Vagina (tissue), 2 donors: Measurements from ENCODE around the gene LAG3. TPM values are rescaled to one million over a fixed set of nuclear protein-coding genes. Genes with fewer than 3 reads are reported as not detected.

Source experiments
- DNase-seq, 2 donors: peaks; one replicate each; pipeline ENCODE4 v3.0.0-alpha.2; 2017; ENCODE audit errors: extremely low spot score in 2 of 2
- H3K27ac ChIP-seq: fragments of 200-600 bp; sonication (generic); one replicate; pipeline ENCODE4 v1.5.1; 2019
- H3K27me3 ChIP-seq: fragments of 200-600 bp; sonication (generic); one replicate; pipeline ENCODE4 v1.5.1; 2019
- H3K36me3 ChIP-seq, 2 donors: fragments of 200-600 bp; sonication (generic); one replicate each; pipeline ENCODE4 v1.5.1; 2017 to 2019
- H3K4me1 ChIP-seq: fragments of 200-600 bp; sonication (generic); one replicate; pipeline ENCODE4 v1.5.1; 2019
- H3K4me3 ChIP-seq, 2 donors: fragments of 200-600 bp; sonication (generic); 1 replicate in 1 of 2; 2 replicates in 1 of 2; pipeline ENCODE4 v1.5.1; 2016 to 2019
- H3K9me3 ChIP-seq: fragments of 200-600 bp; sonication (generic); one replicate; pipeline ENCODE4 v1.5.1; 2019
- CTCF ChIP-seq, 3 experiments: fragments of 450-650 bp in 2 of 3; fragments of 200-600 bp in 1 of 3; sonication (generic) in 1 of 3; IDR thresholded peaks; one replicate each; pipeline ENCODE4 v1.5.1; 2017 to 2019; ENCODE audit warnings: antibody characterized with exemption in 3 of 3, mild to moderate bottlenecking in 2 of 3, moderate library complexity in 2 of 3
- POLR2A ChIP-seq, 2 donors: fragments of 450-650 bp; IDR thresholded peaks; one replicate each; pipeline ENCODE4 v1.6.1; 2017; ENCODE audit warnings: antibody characterized with exemption in 2 of 2, mild to moderate bottlenecking in 2 of 2, moderate library complexity in 2 of 2
- POLR2AphosphoS5 ChIP-seq, 2 donors: sonication (generic); formaldehyde crosslinking; IDR thresholded peaks; one replicate each; pipeline ENCODE4 v1.9.0; 2017; ENCODE audit warnings: antibody characterized with exemption in 2 of 2, mild to moderate bottlenecking in 2 of 2, low read depth in 1 of 2; ENCODE audit not compliant: insufficient read depth in 1 of 2
- intact Hi-C: fragments of 100-400 bp; cut with DNase I; formaldehyde crosslinking; loops from one replicate; pipeline ENCODE4 v1.15.1; 2023
- total RNA-seq: library from RNA; depleted of rRNA; stranded (reverse); fragments of >200 nt; gene quantifications from one replicate; pipeline ENCODE4 v1.2.3, GENCODE V29; 2016

Gene LAG3
- total RNA-seq, 1 donor from 2014 or later, result 10.3 TPM

GRCh38 chr12:6792522-6793201, 20.3 kb downstream of the LAG3 start:
- Histone ChIP-seq H3K4me3 (peak overlapping the region; percentile 16 to 18), H3K27me3 (no peaks in the 10 kb centered on the region), H3K9me3 (no peaks in the 10 kb centered on the region), H3K36me3 (no peaks in the 10 kb centered on the region), H3K27ac (no peak overlapping the region), H3K4me1 (peaks cover 10% of the 10 kb centered on the region)
- no peak for TF ChIP-seq CTCF (IDR thresholded peaks at IDR 0.05)
- no peak for TF ChIP-seq POLR2AphosphoS5 (IDR thresholded peaks at IDR 0.05; ENCODE audit: insufficient read depth in 1 of 2, low read depth in 1 of 2)
- no peak for TF ChIP-seq POLR2A (IDR thresholded peaks at IDR 0.05)
- intact Hi-C loops, result no loop called here
- DNase-seq, result no peak

GRCh38 chr12:6795088-6795487, 22.8 kb downstream of the LAG3 start:
- Histone ChIP-seq H3K36me3 (no peaks in the 10 kb centered on the region), H3K27ac (no peak overlapping the region), H3K4me3 (no peak overlapping the region), H3K4me1 (peaks cover 10% of the 10 kb centered on the region), H3K9me3 (no peaks in the 10 kb centered on the region), H3K27me3 (no peaks in the 10 kb centered on the region)
- DNase-seq, result no peak
- intact Hi-C loops, result no loop called here
- no peak for TF ChIP-seq POLR2AphosphoS5 (IDR thresholded peaks at IDR 0.05; ENCODE audit: insufficient read depth in 1 of 2, low read depth in 1 of 2)
- TF ChIP-seq CTCF (IDR thresholded peaks at IDR 0.05), result no peak
- TF ChIP-seq POLR2A (IDR thresholded peaks at IDR 0.05), result no peak

- Histone ChIP-seq H3K4me1 (peaks cover 10% of the 10 kb centered on the region), H3K36me3 (no peaks in the 10 kb centered on the region), H3K27ac (no peak overlapping the region), H3K4me3 (no peak overlapping the region), H3K9me3 (no peaks in the 10 kb centered on the region), H3K27me3 (no peaks in the 10 kb centered on the region)
- no peak for DNase-seq
- intact Hi-C loops, result no loop called here
- no peak for TF ChIP-seq CTCF (IDR thresholded peaks at IDR 0.05)
- TF ChIP-seq POLR2A (IDR thresholded peaks at IDR 0.05), result no peak
- TF ChIP-seq POLR2AphosphoS5 (IDR thresholded peaks at IDR 0.05; ENCODE audit: insufficient read depth in 1 of 2, low read depth in 1 of 2), result no peak
Measured at GRCh38 chr12:6796576-6796975, 24.3 kb downstream of the LAG3 start.

- Histone ChIP-seq H3K9me3 (no peaks in the 10 kb centered on the region), H3K4me3 (no peak overlapping the region), H3K4me1 (no peaks in the 10 kb centered on the region), H3K36me3 (no peaks in the 10 kb centered on the region), H3K27me3 (no peaks in the 10 kb centered on the region), H3K27ac (no peak overlapping the region)
- TF ChIP-seq POLR2A (IDR thresholded peaks at IDR 0.05) (no peak), CTCF (IDR thresholded peaks at IDR 0.05) (no peak), POLR2AphosphoS5 (IDR thresholded peaks at IDR 0.05; ENCODE audit: insufficient read depth in 1 of 2, low read depth in 1 of 2) (no peak)
- no peak for DNase-seq
- intact Hi-C loops, result no loop called here
Measured at GRCh38 chr12:6799147-6799546, 26.8 kb downstream of the LAG3 start.

GRCh38 chr12:6807170-6807569, 34.9 kb downstream of the LAG3 start:
- intact Hi-C loops, result no loop called here
- Histone ChIP-seq H3K27me3 (no peaks in the 10 kb centered on the region), H3K4me3 (no peak overlapping the region), H3K9me3 (no peaks in the 10 kb centered on the region), H3K27ac (no peak overlapping the region), H3K4me1 (no peaks in the 10 kb centered on the region), H3K36me3 (no peaks in the 10 kb centered on the region)
- TF ChIP-seq CTCF (IDR thresholded peaks at IDR 0.05), result no peak
- no peak for TF ChIP-seq POLR2A (IDR thresholded peaks at IDR 0.05)
- TF ChIP-seq POLR2AphosphoS5 (IDR thresholded peaks at IDR 0.05; ENCODE audit: insufficient read depth in 1 of 2, low read depth in 1 of 2), result no peak
- DNase-seq, result no peak
